ENCODE measurements around the gene FMO3.

GRCh38 chr1:171138980-171139379, 48.3 kb downstream of the FMO3 start:
- TF ChIP-seq CTCF (IDR thresholded peaks at IDR 0.05): no peak
- no peak for TF ChIP-seq POLR2A (IDR thresholded peaks at IDR 0.05)
- TF ChIP-seq POLR2AphosphoS5 (IDR thresholded peaks at IDR 0.05): no peak
